ENCODE data around the gene SNCA. TPM values are rescaled to one million over a fixed set of nuclear protein-coding genes. Genes with fewer than 3 reads are reported as not detected.
A peak's percentile ranks its signal among the peaks of the same experiment; 100 is the strongest.

SNCA gene
- total RNA-seq, 4 donors from 2014 or later, result 0.87 to 16.3 (median 5.3) TPM

DNA sequence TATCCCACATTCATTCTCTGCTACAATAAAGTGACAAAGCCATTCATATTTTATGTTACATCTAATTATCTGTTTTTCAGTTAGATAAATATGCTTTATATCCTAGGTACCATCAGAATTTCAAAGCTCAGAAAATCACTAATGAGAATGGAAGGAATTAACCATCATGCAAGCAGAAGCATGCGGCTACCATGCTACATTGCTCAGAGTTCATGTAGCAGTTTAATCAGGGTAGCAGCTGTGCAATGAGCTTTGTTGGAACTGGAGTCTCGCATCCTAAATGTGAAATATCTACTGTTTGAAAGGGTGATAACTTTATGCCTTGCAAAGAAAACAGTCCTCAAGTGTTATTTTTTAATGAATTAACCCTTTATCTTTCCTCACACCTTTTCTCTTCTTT lies 77.5 kb downstream of the SNCA start:
- WGBS, 2 donors, result 93 to 98% methylated on average over 2 of the region's 2 CpGs
- Histone ChIP-seq H3K9me3 (no peaks in the 10 kb centered on the region), H3K36me3 (no peaks in the 10 kb centered on the region), H3K27ac (no peak overlapping the region), H3K4me1 (peaks cover 0 to under 1% (median 0%) of the 10 kb centered on the region in 3 donors), H3K27me3 (no peaks in the 10 kb centered on the region), H3K4me3 (no peak overlapping the region)
- intact Hi-C loops (cut with DNase I), result no loop called here
- no peak for DNase-seq
- TF ChIP-seq, protein P1, sequence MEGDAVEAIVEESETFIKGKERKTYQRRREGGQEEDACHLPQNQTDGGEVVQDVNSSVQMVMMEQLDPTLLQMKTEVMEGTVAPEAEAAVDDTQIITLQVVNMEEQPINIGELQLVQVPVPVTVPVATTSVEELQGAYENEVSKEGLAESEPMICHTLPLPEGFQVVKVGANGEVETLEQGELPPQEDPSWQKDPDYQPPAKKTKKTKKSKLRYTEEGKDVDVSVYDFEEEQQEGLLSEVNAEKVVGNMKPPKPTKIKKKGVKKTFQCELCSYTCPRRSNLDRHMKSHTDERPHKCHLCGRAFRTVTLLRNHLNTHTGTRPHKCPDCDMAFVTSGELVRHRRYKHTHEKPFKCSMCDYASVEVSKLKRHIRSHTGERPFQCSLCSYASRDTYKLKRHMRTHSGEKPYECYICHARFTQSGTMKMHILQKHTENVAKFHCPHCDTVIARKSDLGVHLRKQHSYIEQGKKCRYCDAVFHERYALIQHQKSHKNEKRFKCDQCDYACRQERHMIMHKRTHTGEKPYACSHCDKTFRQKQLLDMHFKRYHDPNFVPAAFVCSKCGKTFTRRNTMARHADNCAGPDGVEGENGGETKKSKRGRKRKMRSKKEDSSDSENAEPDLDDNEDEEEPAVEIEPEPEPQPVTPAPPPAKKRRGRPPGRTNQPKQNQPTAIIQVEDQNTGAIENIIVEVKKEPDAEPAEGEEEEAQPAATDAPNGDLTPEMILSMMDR (IDR thresholded peaks at IDR 0.05), result no peak
- TF ChIP-seq POLR2A (IDR thresholded peaks at IDR 0.05), result no peak

DNA sequence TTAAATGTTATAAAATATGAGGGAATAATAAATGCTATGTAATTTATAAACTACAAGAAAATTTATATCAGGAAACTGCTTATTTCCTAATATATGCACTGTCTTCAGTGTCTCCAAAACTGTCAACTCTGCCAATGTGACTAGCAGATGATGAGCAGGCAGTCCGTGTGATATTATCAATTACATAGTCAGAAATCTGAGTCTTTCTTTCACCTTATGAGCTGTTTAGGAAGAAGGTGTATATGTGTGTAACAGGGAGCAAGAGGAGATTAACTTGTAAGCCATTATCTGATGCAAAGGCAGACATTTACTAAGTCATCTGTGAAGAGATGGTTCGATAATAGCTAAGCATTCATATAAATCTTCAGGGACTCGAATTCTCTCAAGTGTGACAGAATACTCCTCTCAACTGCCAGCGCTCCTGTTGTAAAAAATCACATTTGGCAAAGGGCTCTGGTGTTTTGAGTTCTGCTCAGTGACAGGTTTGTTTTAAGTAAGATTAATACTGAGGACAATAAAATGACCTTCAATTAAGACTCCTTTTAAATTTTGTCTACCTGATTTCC lies 79.7 kb downstream of the SNCA start:
- Histone ChIP-seq H3K9me3 (no peaks in the 10 kb centered on the region), H3K4me3 (no peak overlapping the region), H3K4me1 (peaks cover 0 to 20% (median 7%) of the 10 kb centered on the region in 3 donors), H3K36me3 (no peaks in the 10 kb centered on the region), H3K27me3 (no peaks in the 10 kb centered on the region), H3K27ac (no peak overlapping the region)
- DNase-seq, result no peak
- TF ChIP-seq, protein P1 (IDR thresholded peaks at IDR 0.05), result no peak
- TF ChIP-seq POLR2A (IDR thresholded peaks at IDR 0.05), result no peak
- intact Hi-C loops (cut with DNase I), result no loop called here
- WGBS, 2 donors, result 31 to 44% methylated on average over 4 of the region's 4 CpGs

DNA sequence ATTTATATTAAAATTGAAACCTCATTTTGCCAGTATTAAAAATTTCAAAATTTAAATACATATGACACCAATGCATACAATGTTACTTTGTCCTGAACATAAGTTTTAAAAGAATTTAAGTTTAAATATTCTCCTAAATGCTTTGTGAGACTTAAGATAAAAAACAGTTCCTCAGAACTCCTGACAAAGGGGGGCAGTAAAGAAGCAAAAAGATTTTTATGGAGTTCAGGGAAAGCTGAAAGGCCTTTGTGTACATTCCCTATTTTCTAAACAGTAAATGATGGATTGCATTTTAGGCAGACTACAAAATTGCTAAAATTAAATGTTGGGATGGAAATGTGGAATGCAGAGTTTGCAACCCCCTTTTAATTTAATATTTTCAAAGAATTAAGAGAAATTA lies 81.7 kb downstream of the SNCA start:
- intact Hi-C loops (cut with DNase I), result no loop called here
- Histone ChIP-seq H3K9me3 (no peaks in the 10 kb centered on the region), H3K27ac (no peak overlapping the region), H3K27me3 (no peaks in the 10 kb centered on the region), H3K36me3 (no peaks in the 10 kb centered on the region), H3K4me1 (peaks cover 0 to 20% (median 7%) of the 10 kb centered on the region in 3 donors), H3K4me3 (no peak overlapping the region)
- DNase-seq, result no peak
- TF ChIP-seq, protein P1 (IDR thresholded peaks at IDR 0.05), result no peak
- TF ChIP-seq POLR2A (IDR thresholded peaks at IDR 0.05), result no peak

DNA sequence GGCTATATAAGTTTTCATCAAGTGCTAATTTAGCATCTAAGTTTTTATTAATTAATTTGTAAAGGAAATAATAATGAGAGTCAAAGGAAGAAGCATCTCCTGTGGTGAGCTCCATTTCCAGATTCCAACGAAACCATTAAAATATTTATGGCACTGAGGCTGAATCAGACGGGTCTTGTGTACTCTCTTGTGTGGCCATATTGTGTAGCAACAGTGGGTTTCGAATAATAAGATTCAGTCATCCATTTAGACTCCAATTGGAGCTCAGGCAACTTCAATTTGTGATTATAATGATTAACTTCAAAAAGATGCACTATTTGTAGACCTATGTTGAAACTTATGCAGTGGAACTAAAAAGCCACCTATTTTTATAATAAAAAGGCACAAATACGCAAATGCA lies 82.4 kb downstream of the SNCA start:
- no peak for DNase-seq
- TF ChIP-seq, protein P1 (IDR thresholded peaks at IDR 0.05), result no peak
- TF ChIP-seq POLR2A (IDR thresholded peaks at IDR 0.05), result no peak
- no peaks in the 10 kb centered on the region for H3K27me3 ChIP-seq
- H3K27ac ChIP-seq, result no peak overlapping the region
- WGBS, 2 donors, result 83 to 88% methylated on average over 4 of the region's 4 CpGs
- H3K9me3 ChIP-seq, result no peaks in the 10 kb centered on the region
- intact Hi-C loops (cut with DNase I), result no loop called here
- H3K4me1 ChIP-seq, result peaks cover 0 to 20% (median 7%) of the 10 kb centered on the region in 3 donors
- no peaks in the 10 kb centered on the region for H3K36me3 ChIP-seq
- no peak overlapping the region for H3K4me3 ChIP-seq

DNA sequence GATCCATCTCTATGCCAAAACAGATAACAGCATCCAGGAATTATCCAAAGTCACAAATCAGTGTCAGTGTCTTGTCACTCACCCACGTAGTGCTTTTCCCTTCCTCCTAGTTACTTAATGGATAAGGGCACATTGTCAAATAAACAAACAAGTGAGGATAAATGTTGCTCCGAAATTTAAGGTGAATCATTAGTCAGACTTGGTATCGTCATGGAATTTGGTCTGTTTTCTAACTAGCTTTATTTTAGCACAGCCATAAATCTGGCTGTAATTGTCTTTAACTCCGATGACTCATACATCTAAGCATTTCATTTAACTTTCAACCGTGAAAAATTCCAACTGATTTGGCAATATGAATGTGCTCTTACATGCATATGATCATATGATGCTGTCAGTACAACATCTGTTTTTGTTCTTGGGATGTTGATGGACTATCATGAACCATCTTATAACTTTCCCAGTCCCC lies 83.3 kb downstream of the SNCA start:
- H3K36me3 ChIP-seq, result no peaks in the 10 kb centered on the region
- H3K9me3 ChIP-seq, result no peaks in the 10 kb centered on the region
- H3K4me3 ChIP-seq, result no peak overlapping the region
- no peaks in the 10 kb centered on the region for H3K27me3 ChIP-seq
- H3K27ac ChIP-seq, result peak overlapping the region; percentile 1 to 74 (median 70)
- intact Hi-C loops (cut with DNase I), result no loop called here
- no peak for TF ChIP-seq POLR2A (IDR thresholded peaks at IDR 0.05)
- TF ChIP-seq, protein P1 (IDR thresholded peaks at IDR 0.05), result no peak
- 12 to 17% methylated on average over 5 of the region's 5 CpGs for WGBS, 2 donors
- DNase-seq, result no peak
- H3K4me1 ChIP-seq, result peaks cover 0 to 20% (median 7%) of the 10 kb centered on the region in 3 donors

Data from esophagus squamous epithelium (tissue), 5 donors.